ENCODE measurements around the gene DBN1.

DNA sequence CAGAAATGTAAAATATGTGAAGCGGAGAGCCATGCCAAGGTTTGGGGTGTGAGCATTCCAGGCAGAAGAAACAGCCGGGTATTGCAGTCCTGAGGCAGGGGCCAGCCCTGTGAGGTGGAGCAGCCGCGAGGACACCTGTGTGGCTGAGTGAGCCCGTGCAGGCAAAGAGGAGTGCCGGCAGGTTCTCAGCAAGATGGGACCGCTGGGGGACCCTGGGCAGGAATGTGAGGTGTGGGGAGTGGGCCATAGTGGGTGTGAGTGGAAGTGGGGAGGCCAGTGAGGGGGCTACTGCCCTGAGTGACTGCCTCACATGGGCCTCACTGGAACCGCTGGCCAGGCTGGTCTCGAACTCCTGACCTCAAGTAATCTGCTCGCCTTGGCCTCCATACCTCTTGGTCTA is 35.0 kb downstream of the DBN1 start:
- TF ChIP-seq, protein P1, sequence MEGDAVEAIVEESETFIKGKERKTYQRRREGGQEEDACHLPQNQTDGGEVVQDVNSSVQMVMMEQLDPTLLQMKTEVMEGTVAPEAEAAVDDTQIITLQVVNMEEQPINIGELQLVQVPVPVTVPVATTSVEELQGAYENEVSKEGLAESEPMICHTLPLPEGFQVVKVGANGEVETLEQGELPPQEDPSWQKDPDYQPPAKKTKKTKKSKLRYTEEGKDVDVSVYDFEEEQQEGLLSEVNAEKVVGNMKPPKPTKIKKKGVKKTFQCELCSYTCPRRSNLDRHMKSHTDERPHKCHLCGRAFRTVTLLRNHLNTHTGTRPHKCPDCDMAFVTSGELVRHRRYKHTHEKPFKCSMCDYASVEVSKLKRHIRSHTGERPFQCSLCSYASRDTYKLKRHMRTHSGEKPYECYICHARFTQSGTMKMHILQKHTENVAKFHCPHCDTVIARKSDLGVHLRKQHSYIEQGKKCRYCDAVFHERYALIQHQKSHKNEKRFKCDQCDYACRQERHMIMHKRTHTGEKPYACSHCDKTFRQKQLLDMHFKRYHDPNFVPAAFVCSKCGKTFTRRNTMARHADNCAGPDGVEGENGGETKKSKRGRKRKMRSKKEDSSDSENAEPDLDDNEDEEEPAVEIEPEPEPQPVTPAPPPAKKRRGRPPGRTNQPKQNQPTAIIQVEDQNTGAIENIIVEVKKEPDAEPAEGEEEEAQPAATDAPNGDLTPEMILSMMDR (conservative IDR thresholded peaks at IDR 0.05; ENCODE audit: low read depth in 2 of 2) = no peak
- TF ChIP-seq EZH2 (IDR thresholded peaks at IDR 0.05; ENCODE audit: low read depth, unreplicated experiment) (no peak), CREB1 (CRISPR knock-in tag; IDR thresholded peaks at IDR 0.05; ENCODE audit: low read depth) (no peak)
